ENCODE data around the gene KCNG1.

GRCh38 chr20:50977066-50978021 lies 45.6 kb downstream of the KCNG1 start:
- TF ChIP-seq CTCF (IDR thresholded peaks at IDR 0.05; ENCODE audit: poor library complexity) (no peak), EZH2phosphoT487 (IDR thresholded peaks at IDR 0.05; ENCODE audit: low read depth, severe bottlenecking, unreplicated experiment) (no peak)

Measured in hepatocyte (in vitro differentiated cells).